GM21786 (cell line): ENCODE measurements around the gene FOXQ1.

Source experiments
- ATAC-seq: cut with Tn5 transposase; IDR thresholded peaks from one replicate; pipeline ENCODE4 v1.9.1; 2021; ENCODE audit not compliant: unreplicated experiment

Gene FOXQ1, protein sequence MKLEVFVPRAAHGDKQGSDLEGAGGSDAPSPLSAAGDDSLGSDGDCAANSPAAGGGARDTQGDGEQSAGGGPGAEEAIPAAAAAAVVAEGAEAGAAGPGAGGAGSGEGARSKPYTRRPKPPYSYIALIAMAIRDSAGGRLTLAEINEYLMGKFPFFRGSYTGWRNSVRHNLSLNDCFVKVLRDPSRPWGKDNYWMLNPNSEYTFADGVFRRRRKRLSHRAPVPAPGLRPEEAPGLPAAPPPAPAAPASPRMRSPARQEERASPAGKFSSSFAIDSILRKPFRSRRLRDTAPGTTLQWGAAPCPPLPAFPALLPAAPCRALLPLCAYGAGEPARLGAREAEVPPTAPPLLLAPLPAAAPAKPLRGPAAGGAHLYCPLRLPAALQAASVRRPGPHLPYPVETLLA

DNA sequence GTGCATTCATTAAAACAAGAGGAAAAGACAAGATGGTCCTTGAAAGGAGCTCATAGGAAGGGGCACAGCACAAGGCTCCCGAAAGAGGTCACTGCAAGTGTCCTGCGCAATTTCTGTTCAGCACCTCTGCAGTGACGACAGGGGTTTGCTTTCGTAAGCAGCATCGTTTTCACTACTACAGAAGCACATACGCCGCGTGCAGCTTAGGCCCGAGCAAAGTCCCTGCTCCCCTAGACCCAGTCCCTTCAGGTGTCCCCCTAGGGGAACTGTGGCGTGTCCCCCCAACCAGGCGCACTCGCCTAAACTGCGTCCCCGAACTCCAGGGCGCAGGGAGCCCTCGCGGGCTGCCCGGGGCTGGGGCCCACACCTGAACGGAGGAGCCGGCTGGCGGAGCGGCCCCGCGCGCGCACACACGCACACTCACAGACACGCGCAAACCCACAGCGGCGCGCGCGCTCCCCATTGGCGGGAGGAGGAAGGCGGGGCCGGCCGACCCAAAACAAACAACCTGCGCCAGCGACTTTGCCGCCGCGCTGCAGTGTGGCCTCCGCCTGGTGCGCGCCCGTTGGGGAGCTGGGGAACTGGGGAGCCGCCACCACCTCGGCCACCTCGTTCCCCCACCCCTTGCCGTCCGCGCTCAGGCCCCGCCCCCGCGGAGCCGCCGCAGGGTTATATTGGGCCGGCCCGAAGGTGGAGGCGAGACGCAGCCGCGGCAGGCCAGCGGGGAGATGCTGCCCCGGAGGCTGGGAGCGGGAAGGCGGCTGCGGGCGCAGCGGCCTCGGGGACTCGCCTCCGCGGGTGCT lies at the start of gene FOXQ1:
TSS of gene FOXQ1 (plus strand) at position 699 of the 803 bp plus-strand sequence. CDS start 607 bp downstream, outside the sequence.
- no peak for ATAC-seq

DNA sequence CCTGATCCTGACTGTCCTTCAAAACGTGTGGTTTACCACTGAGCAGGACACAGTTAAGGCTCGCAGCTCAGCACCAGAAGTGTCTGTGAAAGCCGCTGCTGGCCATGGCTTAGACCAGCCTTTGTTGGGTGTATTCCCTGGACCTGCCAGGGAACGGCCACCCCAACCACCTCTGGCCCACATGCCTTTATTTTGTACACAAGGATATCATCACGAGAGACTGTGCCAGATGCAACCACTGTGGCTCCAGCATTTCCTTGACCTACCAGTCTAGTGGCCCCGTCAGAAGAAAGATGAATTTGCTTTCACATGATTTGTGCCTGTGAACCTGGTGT lies 49.2 kb upstream of the FOXQ1 start:
- no peak for ATAC-seq

DNA sequence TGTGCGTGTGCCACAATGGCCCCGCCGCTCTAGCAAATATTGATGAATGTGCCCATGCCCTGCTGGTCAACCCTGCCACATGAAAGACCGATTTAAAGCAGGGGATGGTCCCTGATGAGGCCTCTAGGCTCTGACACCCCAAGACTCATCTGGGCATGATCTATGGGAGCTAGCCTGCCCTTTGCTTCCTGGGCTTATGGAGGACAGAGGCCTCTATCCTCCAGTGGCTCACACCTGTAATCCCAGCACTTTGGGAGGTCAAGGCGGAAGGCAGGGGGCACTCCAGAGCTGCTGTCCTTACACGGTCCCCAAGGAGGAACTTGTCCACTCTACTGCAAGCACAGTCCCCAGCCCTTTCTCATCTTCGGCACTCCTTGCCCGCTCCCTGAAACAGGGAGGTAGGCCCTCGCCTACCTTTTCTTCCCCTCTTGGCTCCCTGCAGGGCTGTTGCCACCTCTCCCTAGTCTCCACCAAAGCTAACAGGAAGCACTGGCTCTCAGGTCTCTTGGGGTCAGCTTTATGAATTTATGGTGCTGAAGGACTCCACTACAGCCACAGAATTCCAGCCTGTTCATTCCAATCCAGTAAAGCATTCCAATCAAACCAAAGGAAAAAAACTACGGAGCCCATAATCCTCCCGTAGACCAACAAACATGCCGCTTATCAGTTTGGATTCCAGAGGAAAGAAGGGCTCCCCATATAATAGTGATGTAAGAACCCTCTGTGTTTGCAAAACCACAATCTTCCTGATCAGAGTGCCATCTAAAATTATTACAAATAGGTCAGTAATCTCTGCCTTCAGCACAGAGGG lies 48.7 kb upstream of the FOXQ1 start:
- ATAC-seq, result no peak

DNA sequence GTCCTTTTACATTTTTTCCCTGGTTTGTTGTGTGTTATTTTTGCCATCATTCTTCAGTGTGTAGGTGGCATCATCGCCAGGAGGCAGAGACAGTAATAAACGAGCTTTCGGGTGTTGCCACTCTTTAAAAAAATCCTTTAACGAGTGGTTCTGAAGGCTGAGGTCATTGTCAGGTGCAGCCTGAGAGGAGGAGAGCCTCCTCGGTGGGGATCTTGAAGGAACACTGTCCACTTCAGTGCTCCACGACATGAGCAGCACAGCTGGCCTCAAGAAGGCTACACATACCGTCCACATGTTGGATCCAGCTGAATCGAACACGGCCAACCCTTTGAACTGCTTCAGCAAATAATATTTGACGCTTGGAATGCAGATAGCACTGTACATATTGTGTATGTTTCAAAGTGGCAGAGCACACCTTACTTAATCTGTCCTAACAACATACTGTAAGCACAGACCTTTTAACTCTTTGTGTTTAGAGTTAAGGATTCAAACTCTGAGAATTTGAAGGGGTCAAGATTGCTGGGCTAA lies 48.0 kb upstream of the FOXQ1 start:
- ATAC-seq, result no peak

DNA sequence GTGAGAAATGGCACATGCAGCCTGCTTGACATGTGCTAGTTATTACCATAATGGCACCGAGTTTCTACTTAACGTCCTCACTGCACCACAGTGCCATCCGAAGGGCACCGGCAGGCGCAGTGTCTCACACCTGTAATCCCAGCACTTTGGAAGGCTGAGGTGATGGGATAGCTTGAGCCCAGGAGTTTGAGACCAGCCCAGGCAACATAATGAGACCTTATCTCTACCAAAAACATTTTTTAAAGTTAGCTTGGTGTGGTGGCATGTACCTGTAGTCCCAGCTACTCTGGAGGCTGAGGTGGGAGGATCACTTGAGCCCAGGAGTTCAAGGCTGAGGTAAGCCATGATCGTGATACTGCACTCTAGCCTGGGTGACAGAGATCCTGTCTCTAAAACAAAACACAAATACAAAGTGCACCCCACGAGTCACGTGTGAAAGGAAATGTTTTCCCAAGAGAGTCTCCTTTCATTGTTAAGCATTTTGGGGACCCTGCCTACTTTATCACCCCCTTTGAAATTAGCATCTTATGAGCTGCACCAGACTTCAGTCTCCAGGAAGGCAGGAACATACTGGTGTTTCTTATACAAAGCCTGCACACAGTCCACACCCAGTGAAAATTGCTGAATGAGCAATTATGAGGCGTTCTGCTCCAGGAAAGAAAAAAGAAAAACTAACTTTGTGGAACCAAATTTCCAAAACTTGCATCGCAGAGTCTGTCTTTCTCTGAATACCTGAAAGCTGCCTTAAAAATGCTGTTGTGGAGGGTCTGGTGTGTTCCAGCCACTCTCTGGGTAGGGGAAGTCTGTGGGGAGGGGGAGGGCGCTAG lies 47.1 kb upstream of the FOXQ1 start:
- ATAC-seq, result no peak

DNA sequence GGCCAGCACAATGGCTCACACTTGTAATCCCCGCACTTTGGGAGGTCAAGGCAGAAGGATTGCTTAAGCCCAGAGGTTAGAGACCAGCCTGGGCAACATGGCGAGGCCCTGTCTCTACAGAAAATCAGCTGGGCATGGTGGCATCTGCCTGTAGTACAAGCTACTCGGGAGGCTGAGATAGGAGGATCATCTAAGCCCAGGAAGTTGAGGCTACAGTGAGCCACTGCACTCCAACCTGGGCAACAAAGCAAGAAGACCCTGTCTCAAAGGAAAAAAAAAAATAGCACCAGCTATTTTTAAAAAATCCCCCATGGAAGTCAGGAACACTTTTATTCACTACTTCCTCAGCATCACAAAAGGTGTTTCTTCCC lies 45.2 kb upstream of the FOXQ1 start:
- no peak for ATAC-seq

DNA sequence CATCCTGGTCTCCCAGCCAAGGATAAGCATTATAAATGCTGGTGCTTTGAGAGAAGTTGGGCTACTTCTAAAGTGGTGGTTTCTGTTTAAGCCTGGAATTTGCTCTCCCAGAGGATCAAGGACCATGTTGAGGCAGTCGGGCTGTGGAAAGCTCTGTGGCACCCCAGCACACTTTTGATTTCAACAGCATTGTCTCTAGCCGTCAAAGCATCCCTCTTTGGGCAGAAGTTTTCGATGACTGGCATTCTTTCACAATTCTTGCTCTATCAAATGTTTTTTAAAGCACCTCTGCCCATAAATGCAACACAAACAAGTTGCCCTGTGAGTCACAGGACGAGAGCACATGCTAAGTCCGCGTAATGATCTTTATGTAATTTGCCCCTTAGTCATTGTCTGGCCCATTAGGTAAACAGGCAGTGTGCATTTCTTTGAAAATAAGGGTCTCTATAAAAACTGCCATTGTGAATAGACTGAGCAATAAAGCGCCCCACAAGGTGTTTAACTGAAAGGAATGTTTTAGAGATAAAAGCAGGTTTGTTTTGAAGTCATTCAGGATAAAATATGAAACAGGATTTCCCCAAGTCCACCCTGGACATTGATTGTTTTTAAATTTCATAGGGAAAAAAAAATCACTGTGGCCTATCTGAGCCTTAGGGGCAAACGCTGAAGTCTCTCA lies 44.7 kb upstream of the FOXQ1 start:
- no peak for ATAC-seq

DNA sequence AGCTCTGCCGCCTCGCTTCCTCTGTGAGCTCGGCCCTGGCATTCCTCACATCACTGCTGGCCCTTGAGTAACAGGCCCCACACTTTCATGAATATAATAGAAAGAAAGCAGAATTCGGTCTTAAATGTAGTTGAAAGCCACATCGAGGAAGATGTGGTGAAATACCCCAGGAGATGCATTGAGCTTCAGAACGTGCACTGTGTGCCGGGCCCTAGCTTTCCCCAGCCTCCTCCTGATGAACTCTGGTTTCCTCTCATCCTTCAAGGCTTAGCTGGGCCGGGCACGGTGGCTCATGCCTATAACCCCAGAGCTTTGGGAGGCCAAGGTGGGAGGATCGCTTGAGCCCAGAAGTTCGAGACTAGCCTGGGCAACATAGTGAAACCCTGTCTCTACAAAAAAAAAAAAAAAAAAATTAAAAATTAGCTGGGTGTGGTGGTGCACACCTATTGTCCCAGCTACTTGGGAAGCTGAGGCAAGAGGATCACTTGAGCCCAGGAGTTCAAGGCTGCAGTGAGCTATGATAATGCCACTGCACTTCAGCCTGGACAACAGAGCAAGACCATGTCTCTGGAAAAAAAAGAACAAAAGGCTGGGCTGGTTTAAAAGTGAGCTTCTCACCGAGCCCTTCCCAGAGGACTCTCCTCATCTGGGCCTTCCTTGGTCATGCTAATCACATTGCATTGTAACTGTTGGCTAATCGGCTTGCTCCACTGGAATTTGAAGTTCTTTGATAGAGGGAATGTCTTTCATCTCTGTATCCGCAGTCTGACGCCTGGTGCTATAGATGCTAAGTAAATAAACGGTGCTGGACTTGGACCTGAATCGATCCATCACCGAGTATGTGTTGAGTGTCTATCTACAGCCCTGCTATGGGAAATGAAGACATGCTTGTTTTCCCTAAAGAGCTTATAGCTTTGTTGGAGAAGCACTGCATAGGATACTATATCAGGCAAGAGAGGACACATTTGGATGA lies 43.8 kb upstream of the FOXQ1 start:
- ATAC-seq, result no peak

DNA sequence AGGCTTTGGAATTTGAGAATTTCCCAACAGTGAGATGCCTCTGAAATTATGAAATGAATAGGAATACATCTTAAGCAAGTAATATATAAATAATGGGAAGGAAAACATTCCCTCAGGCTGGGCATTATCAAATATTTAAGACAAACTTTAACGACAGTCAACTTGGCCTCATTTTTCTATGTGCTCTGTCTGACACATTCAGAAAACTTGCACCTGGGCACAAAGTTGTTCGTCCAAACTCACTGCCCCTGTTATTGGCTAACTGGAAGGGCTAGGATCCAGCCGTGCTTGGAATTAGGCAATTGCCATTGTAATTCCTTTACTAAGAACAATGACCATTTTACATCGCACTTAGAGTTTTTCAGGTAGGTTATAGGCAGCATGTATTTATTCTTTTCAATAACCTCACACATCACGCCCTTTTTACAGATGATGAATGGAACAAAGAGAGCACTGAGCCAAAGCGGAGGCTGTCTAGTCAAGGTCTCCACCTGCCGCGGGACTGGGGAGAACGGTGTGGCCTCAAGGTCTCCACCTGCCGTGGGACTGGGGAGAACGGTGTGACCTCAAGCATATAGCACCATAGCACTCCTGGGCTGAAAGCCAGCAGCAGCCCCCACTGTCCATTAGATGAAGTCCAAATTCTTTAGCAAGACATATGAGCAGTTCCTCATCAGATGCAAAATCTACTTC lies 40.7 kb upstream of the FOXQ1 start:
- ATAC-seq, result no peak

DNA sequence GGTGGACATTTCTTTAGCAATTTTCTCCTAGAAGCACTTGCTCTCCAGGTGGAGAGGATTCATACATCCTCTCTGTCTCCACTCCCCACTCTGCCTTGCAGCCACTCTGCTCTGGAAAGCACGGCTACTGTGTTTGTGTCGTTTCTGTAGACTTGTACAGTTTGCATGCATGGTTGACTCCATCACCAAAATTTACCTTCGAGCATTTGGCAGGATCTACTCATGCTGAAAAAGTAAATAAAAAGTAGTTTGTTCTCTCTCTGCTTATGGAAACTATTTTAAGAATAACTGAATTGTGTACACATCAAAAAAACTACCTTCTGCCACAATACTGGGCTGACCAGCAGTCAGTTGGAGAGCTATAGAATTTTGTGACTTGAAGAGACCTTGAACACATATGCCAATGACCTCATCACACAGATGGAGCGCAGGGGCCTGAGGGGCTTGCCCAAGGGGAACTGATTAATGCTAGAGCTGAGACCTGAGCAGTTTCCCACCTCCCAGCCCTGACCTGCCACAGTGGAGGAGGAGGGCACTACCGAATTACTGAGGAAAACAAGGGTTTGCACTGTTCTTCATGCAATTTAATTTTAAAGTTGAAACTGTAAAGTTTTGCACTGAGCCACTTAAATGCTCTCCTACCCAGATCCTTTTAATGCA lies 33.7 kb upstream of the FOXQ1 start:
- ATAC-seq, result no peak

DNA sequence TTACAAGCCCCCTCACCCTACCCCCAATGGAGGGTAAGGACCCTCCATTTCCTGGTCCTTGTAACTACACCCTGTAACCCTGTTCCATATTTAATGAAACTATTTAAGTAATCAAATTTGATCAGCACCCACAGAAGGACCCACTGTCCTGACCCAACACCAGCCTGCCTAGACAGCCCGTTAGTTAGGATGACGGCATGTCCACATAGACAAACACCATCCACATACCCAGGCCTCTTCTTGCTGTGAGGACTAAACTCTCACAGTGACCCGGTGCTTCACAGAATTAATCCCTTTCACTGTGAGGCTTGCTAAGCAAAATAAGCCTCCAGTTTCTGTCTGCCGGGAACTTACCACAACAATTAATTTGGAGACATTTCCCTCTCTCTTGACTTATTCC lies 32.8 kb upstream of the FOXQ1 start:
- no peak for ATAC-seq

DNA sequence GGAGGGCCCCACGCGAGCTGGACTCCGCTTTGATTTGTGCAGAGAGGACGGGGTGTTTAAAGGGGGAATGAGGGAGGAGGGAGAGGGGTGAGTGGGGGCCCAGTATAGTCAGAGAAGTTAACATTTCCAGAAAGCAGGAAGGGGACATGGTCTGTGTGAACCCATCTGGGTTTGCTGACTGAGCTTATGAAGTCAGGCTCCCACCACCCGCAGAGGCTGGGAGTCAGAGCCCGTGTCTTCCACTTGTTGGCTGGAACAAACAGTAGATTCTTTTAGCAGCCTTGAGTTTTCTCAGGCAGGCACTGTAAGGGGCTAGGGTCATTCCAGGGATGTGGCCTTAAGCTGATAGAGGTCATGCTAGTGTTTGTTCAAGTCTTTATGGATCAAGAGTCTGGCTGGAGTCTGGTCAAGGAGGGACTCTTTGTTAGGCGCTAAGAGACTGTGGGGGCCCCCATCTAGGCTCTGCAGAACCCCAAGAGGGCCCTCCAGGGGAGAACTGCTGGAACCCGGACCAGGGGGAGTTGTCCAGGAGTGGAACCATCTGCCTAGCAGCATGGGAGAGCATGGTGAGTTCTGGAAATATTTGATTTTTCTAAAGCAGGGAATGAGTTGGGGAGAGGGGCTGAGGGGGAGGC lies 31.1 kb upstream of the FOXQ1 start:
- ATAC-seq, result no peak

DNA sequence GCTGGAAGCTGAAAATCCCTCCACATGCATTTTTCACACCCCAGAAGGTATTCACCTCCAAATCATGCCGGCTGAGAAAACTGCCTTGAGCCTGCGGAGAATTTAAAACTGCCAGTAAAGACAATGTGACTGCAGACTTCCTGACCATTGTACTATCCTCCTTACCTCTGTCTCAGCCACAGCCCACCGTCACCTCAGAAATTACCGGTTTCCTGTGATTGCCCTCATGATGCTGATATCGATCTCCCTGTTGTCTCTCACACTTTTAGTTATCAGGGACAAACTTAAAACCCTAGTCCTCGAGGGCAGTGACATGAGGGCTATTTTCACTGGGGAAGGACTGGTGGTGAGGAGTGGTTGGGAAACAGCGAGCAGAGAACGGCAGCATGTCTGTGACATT lies 30.2 kb upstream of the FOXQ1 start:
- no peak for ATAC-seq

DNA sequence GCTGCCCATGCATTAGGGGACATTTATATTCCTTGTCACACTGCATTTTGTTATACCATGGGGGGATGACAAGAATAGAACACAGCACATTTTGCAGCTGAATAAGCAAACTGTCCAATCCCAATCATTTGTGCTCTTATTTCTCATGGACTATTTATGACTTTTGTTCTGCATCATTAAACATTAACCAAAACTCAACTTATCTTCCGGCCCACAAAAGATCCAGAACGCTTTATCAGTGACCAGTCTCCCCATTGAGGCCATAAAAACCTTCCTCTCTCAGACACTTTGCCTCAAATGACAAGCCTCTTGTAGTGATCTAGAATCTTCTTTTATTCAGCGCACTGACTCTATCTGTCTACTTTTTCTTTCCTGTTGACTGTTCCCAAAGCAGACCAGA lies 28.4 kb upstream of the FOXQ1 start:
- no peak for ATAC-seq

DNA sequence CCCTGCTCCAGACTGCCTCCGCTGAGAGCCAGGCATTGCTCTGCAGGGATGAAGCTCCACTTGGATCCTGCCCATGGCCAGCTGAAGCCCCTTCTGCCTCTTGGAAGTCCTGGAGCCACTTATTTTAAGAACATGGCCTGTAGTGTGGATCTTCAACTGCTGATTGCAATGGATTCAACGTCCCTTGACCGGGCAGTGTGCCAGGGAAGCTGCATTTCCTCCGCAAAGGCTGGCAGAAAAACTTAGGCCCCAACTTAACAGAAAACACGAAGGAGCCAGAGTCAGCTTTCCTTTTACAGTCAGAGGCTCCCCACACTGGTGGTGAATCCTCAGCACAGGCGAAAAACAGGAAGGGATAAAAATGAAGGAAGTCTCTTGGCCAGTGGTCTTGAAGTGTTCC lies 26.3 kb upstream of the FOXQ1 start:
- no peak for ATAC-seq

DNA sequence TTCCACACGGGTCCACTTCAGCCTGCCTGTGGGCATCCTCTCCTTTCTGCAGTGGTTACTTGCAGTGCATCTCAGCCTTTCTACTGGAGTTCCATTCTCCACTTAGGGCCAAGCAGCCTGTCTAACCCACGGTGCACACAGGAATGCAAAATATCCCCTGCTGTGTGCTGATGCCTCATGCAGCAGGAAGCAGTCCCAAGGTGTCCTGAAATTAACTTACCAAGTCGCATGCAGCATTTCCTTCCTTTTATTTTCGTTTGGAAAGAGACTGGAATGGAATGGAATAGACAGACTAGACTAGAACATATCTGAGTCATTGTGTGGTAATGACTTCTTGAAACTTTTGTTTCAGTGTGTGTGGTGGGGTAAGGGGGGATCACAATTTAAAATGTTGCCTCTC lies 25.9 kb upstream of the FOXQ1 start:
- ATAC-seq, result no peak

DNA sequence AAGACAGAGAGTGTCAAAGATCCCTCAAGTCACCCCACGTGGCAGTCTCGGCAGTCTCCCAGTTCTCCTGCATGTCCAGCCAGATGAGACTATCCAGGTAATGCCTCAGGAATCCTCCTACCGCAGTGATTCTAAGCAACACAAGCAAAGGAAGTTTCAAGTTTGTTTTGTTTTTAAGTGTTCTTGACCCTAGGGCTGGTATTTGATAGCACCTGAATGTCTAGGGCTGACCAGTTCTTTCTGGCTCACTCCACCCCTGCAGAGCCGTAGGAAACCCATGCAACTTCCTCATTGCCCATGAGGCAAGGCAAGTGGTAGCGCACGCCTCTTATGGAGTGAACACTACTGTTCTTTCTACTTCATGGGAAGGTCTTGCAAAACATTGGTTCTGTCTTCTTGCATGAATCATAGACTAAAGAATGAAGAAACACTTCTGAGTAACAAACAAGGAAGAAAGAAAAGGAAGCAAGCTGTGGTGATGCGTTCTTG lies 24.8 kb upstream of the FOXQ1 start:
- ATAC-seq, result no peak
